ENCODE results near the gene ILK. TPM values are rescaled to one million over a fixed set of nuclear protein-coding genes. Genes with fewer than 3 reads are reported as not detected.

The ILK gene
- total RNA-seq, 1 experiment from 2014 or later: 69.7 TPM

DNA sequence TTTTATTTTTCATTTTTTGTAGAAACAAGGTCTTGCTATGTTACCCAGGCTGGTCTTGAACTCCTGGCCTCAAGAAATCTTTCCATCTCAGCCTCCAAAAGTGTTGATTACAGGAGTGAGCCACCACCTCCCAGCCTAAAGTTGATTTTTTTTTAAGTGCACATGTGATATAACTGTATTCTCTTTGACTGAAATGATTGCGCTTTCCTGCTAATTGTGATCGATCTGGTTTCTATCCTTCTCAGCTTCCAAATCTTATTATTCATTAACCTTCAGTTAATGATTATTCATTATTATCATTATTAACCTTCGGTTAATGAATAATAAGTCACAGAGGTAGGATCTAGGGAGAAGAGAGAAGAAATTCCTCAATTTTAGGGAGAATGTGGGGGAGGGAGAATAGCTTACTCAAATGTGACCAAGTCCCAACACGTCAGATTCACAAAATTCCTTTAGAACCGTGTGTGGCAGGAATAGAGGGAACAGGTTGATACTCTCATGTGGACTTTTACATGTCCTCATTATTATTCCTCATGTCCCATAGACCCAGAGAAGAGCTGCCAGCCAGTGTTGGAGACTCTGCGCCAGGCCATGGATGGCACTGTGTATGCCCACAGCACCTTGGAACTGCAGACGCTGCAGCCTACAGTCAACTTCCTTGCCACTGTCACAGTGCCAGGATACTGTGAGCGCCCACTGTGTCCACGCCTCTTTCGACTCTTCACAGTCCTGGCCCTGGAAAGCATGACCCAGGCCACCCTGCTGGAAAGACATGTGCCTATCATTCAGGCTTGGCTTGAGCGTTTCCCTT is 47.2 kb upstream of the ILK start:
- H3K27me3 ChIP-seq (ENCODE audit: insufficient read depth, low read depth): no peaks in the 10 kb centered on the region
- no TSS peak for BruUV-seq (replicated peaks)
- no peak overlapping the region for H2AFZ ChIP-seq
- TF ChIP-seq, protein P1, sequence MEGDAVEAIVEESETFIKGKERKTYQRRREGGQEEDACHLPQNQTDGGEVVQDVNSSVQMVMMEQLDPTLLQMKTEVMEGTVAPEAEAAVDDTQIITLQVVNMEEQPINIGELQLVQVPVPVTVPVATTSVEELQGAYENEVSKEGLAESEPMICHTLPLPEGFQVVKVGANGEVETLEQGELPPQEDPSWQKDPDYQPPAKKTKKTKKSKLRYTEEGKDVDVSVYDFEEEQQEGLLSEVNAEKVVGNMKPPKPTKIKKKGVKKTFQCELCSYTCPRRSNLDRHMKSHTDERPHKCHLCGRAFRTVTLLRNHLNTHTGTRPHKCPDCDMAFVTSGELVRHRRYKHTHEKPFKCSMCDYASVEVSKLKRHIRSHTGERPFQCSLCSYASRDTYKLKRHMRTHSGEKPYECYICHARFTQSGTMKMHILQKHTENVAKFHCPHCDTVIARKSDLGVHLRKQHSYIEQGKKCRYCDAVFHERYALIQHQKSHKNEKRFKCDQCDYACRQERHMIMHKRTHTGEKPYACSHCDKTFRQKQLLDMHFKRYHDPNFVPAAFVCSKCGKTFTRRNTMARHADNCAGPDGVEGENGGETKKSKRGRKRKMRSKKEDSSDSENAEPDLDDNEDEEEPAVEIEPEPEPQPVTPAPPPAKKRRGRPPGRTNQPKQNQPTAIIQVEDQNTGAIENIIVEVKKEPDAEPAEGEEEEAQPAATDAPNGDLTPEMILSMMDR (conservative IDR thresholded peaks at IDR 0.05): no peak
- no peak for TF ChIP-seq EZH2 (IDR thresholded peaks at IDR 0.05; ENCODE audit: low read depth)
- ChIA-PET POLR2A (ENCODE audit: unreplicated experiment) (no interaction called here), CTCF (no interaction called here)
- no peak overlapping the region for H3K27ac ChIP-seq
- no peaks in the 10 kb centered on the region for H3K79me2 ChIP-seq (ENCODE audit: low read depth)
- no peaks in the 10 kb centered on the region for H3K9me2 ChIP-seq (ENCODE audit: insufficient read depth)
- no peaks in the 10 kb centered on the region for H3K4me1 ChIP-seq (replicated peaks; ENCODE audit: insufficient read depth)
- no peak overlapping the region for H3K4me2 ChIP-seq
- H3F3A ChIP-seq (ENCODE audit: insufficient read depth, low read depth): no peaks in the 10 kb centered on the region
- no peak for DNase-seq
- intact Hi-C loops (cut with micrococcal nuclease; ENCODE audit: unreplicated experiment): no loop called here
- H4K20me1 ChIP-seq (ENCODE audit: insufficient read depth): no peaks in the 10 kb centered on the region
- H3K9me3 ChIP-seq (ENCODE audit: insufficient read depth, low read depth): no peaks in the 10 kb centered on the region
- H3K4me3 ChIP-seq: no peak overlapping the region
- no peaks in the 10 kb centered on the region for H3K36me3 ChIP-seq (ENCODE audit: low read depth)

DNA sequence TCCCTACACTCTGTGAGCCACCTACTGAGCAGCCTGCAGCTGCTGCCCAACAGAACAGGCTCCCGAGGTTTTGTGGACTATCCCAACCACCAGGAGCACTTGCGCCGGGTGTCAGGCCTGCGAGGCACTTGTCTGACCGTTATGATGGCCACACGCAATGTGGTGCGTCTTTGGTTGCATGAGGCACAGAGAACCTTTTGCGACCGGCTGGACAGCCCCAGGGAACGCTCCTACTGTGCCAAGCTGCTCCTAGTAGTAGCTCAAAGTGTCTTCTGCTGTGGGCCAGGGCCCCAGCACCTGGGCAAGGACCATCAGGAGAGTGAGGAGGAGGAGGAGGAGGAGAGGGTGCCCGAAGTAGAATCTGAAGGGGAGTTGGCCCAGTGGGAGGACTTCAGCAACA is 46.5 kb upstream of the ILK start:
- CTCF ChIA-PET: no interaction called here

DNA sequence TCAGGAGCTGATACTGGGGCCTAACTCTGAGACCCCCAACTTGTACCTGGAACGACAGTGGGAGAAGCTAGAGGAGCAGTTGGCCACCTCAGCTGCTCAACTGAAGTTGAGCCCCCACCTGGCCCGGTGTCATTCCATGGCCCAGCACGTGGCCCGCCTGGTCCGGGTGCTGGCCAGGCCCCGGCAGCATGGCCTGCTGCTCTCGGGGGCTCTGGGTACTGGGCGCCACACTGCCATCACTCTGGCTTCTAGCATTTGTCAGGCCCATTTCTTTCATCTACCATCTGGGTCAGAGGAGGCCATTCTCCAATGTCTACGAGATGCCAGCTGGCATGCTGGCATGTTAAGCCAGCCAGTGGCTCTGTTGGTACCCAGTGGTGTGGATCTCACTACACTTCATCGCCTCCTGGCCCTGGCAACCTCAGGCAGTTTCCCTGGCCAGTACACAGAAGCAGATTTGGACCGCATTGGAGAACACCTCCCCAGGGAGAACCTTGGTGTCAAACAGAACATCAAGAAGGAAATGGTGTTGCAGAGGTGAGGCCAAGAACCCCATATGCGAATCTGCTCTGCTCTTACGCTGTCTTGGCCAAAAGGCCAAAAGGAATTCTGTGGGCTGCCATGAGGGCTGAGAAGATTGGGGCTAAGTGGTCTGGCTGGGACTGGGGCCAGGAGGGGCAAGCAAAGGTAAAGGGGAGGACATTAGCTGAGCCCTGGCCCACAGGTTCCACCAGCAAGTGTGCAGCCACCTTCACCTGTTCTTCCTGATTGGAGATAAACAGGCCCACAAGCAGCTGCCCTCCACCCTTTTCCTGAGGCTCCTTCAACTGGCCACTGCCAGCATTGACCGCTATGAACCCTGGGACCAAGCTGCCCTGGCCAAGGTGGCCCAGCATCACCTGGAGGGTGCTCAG is 45.6 kb upstream of the ILK start:
- H3K36me3 ChIP-seq (ENCODE audit: low read depth): no peaks in the 10 kb centered on the region
- ChIA-PET CTCF (no interaction called here), POLR2A (ENCODE audit: unreplicated experiment) (no interaction called here)
- no peaks in the 10 kb centered on the region for H3K9me2 ChIP-seq (ENCODE audit: insufficient read depth)
- no TSS peak for BruUV-seq (replicated peaks)
- no peak overlapping the region for H3K27ac ChIP-seq
- no peaks in the 10 kb centered on the region for H3F3A ChIP-seq (ENCODE audit: insufficient read depth, low read depth)
- no peaks in the 10 kb centered on the region for H3K9me3 ChIP-seq (ENCODE audit: insufficient read depth, low read depth)
- H3K4me2 ChIP-seq: no peak overlapping the region
- H3K4me3 ChIP-seq: no peak overlapping the region
- no peaks in the 10 kb centered on the region for H3K4me1 ChIP-seq (replicated peaks; ENCODE audit: insufficient read depth)
- H3K79me2 ChIP-seq (ENCODE audit: low read depth): no peaks in the 10 kb centered on the region
- DNase-seq: no peak
- no peaks in the 10 kb centered on the region for H3K27me3 ChIP-seq (ENCODE audit: insufficient read depth, low read depth)
- intact Hi-C loops (cut with micrococcal nuclease; ENCODE audit: unreplicated experiment): no loop called here
- no peak for TF ChIP-seq EZH2 (IDR thresholded peaks at IDR 0.05; ENCODE audit: low read depth)
- TF ChIP-seq, protein P1 (conservative IDR thresholded peaks at IDR 0.05): no peak
- no peaks in the 10 kb centered on the region for H4K20me1 ChIP-seq (ENCODE audit: insufficient read depth)
- H2AFZ ChIP-seq: no peak overlapping the region

More for the DNA sequence above, 46.5 kb upstream of the ILK start:
- intact Hi-C loops (cut with micrococcal nuclease; ENCODE audit: unreplicated experiment): no loop called here
- no peaks in the 10 kb centered on the region for H3K4me1 ChIP-seq (replicated peaks; ENCODE audit: insufficient read depth)
- no peak for DNase-seq
- no peaks in the 10 kb centered on the region for H3K27me3 ChIP-seq (ENCODE audit: insufficient read depth, low read depth)
- H3F3A ChIP-seq (ENCODE audit: insufficient read depth, low read depth): no peaks in the 10 kb centered on the region
- no peak overlapping the region for H3K4me3 ChIP-seq
- H3K9me2 ChIP-seq (ENCODE audit: insufficient read depth): no peaks in the 10 kb centered on the region
- no peaks in the 10 kb centered on the region for H4K20me1 ChIP-seq (ENCODE audit: insufficient read depth)
- POLR2A ChIA-PET (ENCODE audit: unreplicated experiment): no interaction called here
- H3K27ac ChIP-seq: no peak overlapping the region
- BruUV-seq (replicated peaks): no TSS peak
- no peak overlapping the region for H3K4me2 ChIP-seq
- no peak overlapping the region for H2AFZ ChIP-seq
- no peaks in the 10 kb centered on the region for H3K9me3 ChIP-seq (ENCODE audit: insufficient read depth, low read depth)
- no peaks in the 10 kb centered on the region for H3K79me2 ChIP-seq (ENCODE audit: low read depth)
- no peak for TF ChIP-seq EZH2 (IDR thresholded peaks at IDR 0.05; ENCODE audit: low read depth)
- TF ChIP-seq, protein P1 (conservative IDR thresholded peaks at IDR 0.05): no peak
- H3K36me3 ChIP-seq (ENCODE audit: low read depth): no peaks in the 10 kb centered on the region

Data from PC-9 (cell line).